ENCODE measurements around the gene TMEM131.
"Not testable (repeated sequence)": the region's sequence is repeated elsewhere in the genome, so short reads cannot be mapped to it uniquely, and the experiment has no call there.

The TMEM131 gene

GRCh38 chr2:97861177-97861576 lies 134.6 kb downstream of the TMEM131 start:
- peaks cover 36% of the 10 kb centered on the region for H3K9me3 Mint-ChIP-seq
- H3K36me3 Mint-ChIP-seq (ENCODE audit: low read depth) = peaks cover 72% of the 10 kb centered on the region
- no peak for TF ChIP-seq CTCF (IDR thresholded peaks at IDR 0.05; ENCODE audit: unreplicated experiment in 3 of 3)
- no peak overlapping the region for H3K27ac Mint-ChIP-seq
- no peaks in the 10 kb centered on the region for H3K27me3 Mint-ChIP-seq (ENCODE audit: low read depth)
- H3K4me3 Mint-ChIP-seq = no peak overlapping the region
- peaks cover 6% of the 10 kb centered on the region for H3K4me1 Mint-ChIP-seq

DNA sequence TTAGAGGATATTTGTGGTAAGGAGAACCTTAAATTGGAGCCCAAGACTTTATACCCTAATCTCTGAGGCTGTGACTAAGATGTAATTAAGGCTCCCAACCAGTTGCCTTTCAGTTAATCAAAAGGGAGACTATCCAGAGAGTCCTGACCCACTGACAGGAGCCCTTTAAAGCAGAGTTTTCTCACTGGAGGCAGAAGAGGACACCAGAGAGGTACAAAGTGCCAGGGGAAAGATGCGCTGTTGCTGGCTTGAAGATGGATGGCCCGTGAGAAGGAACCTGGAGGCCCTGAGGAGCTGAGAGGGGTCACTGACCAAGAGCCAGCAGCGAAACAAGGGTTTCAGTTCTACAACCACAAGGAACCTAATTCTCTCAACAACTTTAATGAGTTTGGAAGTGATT lies 137.3 kb downstream of the TMEM131 start:
- Mint-ChIP-seq H3K27ac (no peak overlapping the region), H3K9me3 (peaks cover 14% of the 10 kb centered on the region), H3K4me1 (peaks cover 6% of the 10 kb centered on the region), H3K27me3 (ENCODE audit: low read depth) (no peaks in the 10 kb centered on the region), H3K4me3 (no peak overlapping the region), H3K36me3 (ENCODE audit: low read depth) (peaks cover 61% of the 10 kb centered on the region)
- no peak for TF ChIP-seq CTCF (IDR thresholded peaks at IDR 0.05; ENCODE audit: unreplicated experiment in 3 of 3)

GRCh38 chr2:97857553-97857952 lies 138.2 kb downstream of the TMEM131 start:
- H3K27me3 Mint-ChIP-seq (ENCODE audit: low read depth) = no peaks in the 10 kb centered on the region
- H3K9me3 Mint-ChIP-seq = peaks cover 6% of the 10 kb centered on the region
- peaks cover 6% of the 10 kb centered on the region for H3K4me1 Mint-ChIP-seq
- no peak for TF ChIP-seq CTCF (IDR thresholded peaks at IDR 0.05; ENCODE audit: unreplicated experiment in 3 of 3)
- H3K27ac Mint-ChIP-seq = no peak overlapping the region
- no peak overlapping the region for H3K4me3 Mint-ChIP-seq
- peaks cover 58% of the 10 kb centered on the region for H3K36me3 Mint-ChIP-seq (ENCODE audit: low read depth)

GRCh38 chr2:97853057-97853456 lies 142.7 kb downstream of the TMEM131 start:
- not testable (repeated sequence) for H3K4me1 Mint-ChIP-seq; H3K27me3 Mint-ChIP-seq (ENCODE audit: low read depth); H3K4me3 Mint-ChIP-seq; H3K27ac Mint-ChIP-seq; H3K9me3 Mint-ChIP-seq
- H3K36me3 Mint-ChIP-seq (ENCODE audit: low read depth) = peaks cover 26% of the 10 kb centered on the region

DNA sequence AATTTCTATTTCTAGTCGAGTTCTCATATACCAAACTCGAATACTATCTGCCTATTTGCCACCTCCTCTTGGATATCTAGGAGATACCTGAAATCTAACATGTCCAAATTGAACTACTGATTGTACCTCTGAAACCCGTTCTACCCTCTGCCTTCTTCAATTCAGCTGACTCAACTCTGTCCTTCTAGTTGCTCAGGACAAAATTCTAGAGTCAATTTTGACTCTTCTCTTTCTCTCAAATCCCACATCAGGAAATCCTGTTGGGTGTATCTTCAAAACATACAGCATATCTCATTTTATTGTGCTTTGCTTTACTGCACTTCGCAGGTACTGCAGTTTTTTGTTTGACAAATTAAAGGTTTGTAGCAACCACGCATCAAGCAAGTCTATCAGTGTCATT lies 144.6 kb downstream of the TMEM131 start:
- no peaks in the 10 kb centered on the region for H3K9me3 Mint-ChIP-seq
- no peak overlapping the region for H3K4me3 Mint-ChIP-seq
- H3K36me3 Mint-ChIP-seq (ENCODE audit: low read depth) = peaks cover 22% of the 10 kb centered on the region
- H3K27me3 Mint-ChIP-seq (ENCODE audit: low read depth) = no peaks in the 10 kb centered on the region
- no peak overlapping the region for H3K27ac Mint-ChIP-seq
- TF ChIP-seq CTCF (IDR thresholded peaks at IDR 0.05; ENCODE audit: unreplicated experiment in 3 of 3) = no peak
- no peaks in the 10 kb centered on the region for H3K4me1 Mint-ChIP-seq

- TF ChIP-seq CTCF (IDR thresholded peaks at IDR 0.05; ENCODE audit: unreplicated experiment in 3 of 3) = no peak
- H3K27me3 Mint-ChIP-seq (ENCODE audit: low read depth) = no peaks in the 10 kb centered on the region
- H3K4me1 Mint-ChIP-seq = no peaks in the 10 kb centered on the region
- no peaks in the 10 kb centered on the region for H3K9me3 Mint-ChIP-seq
- H3K36me3 Mint-ChIP-seq (ENCODE audit: low read depth) = peaks cover 29% of the 10 kb centered on the region
- H3K4me3 Mint-ChIP-seq = no peak overlapping the region
- no peak overlapping the region for H3K27ac Mint-ChIP-seq
These were observed 145.7 kb downstream of the TMEM131 start for GRCh38 chr2:97849881-97850528.

Data from nephron (organoid).